ENCODE results near the gene JAML. TPM values are rescaled to one million over a fixed set of nuclear protein-coding genes. Genes with fewer than 3 reads are reported as not detected.

Gene JAML
- total and polyA plus RNA-seq, 2 of the 4 experiments (the other 2 are of a cell fraction), result not detected

GRCh38 chr11:118198370-118198769, 26.4 kb downstream of the JAML start:
- in situ Hi-C loops (cut with MboI; ENCODE audit: low sequenced_read_pairs) (loop anchor here (5.0 kb wide), 1 partner anchor 149 kb away; no protein-coding TSS in a partner anchor), dilution Hi-C loops (cut with HindIII; ENCODE audit: low sequenced_read_pairs, unreplicated experiment) (no loop called here), intact Hi-C loops (cut with micrococcal nuclease) (loop anchor here (1.0 to 5.0 kb wide), 3 partner anchors 53 to 369 kb away; partner anchors contain the start of gene IFT46)
- Histone ChIP-seq H2AK9ac (replicated peaks; ENCODE audit: low read depth, low read length, poor library complexity) (no peak overlapping the region), H3K4me3 (ENCODE audit: insufficient read depth, low read depth, low read length) (no peak overlapping the region), H3K9me3 (ENCODE audit: control insufficient read depth, insufficient read depth, low read length) (no peaks in the 10 kb centered on the region), H2AFZ (replicated peaks; ENCODE audit: low read length, poor library complexity) (peak overlapping the region; percentile 48), H3K27me3 (ENCODE audit: control insufficient read depth, insufficient read depth, low read length) (peaks cover 4% of the 10 kb centered on the region), H3K4me2 (ENCODE audit: low read depth, low read length) (peak overlapping the region; percentile 76; the same call in 1 of the 2 replicates), H4K5ac (ENCODE audit: low read depth, low read length) (no peak overlapping the region), H3K4me1 (ENCODE audit: control insufficient read depth, insufficient read depth, low read length) (no peaks in the 10 kb centered on the region), H4K20me1 (ENCODE audit: insufficient read depth, low read length) (no peaks in the 10 kb centered on the region), H2BK120ac (ENCODE audit: low read depth, low read length) (no peak overlapping the region), H3K4ac (ENCODE audit: low read depth, low read length) (no peak overlapping the region), H2BK20ac (ENCODE audit: low read depth, low read length) (no peak overlapping the region), H3K9ac (ENCODE audit: low read depth, low read length) (no peak overlapping the region), H3K79me1 (ENCODE audit: low read depth in 1 of 2, low read length in 2 of 2) (no peaks in the 10 kb centered on the region), H2BK15ac (ENCODE audit: low read depth, low read length) (no peak overlapping the region), H2BK5ac (ENCODE audit: low read depth, low read length, poor library complexity, severe bottlenecking) (no peak overlapping the region), H3K14ac (replicated peaks; ENCODE audit: low read depth, low read length) (no peak overlapping the region), H2AK5ac (ENCODE audit: low read depth, low read length) (no peak overlapping the region), H4K8ac (ENCODE audit: low read depth in 2 of 2, low read length in 2 of 2) (no peak overlapping the region), H3K56ac (ENCODE audit: extremely low read depth, insufficient read depth, low read length) (no peak overlapping the region), H3K18ac (ENCODE audit: low read depth, low read length) (no peak overlapping the region), H3K36me3 (ENCODE audit: control insufficient read depth, insufficient read depth, low read length) (no peaks in the 10 kb centered on the region), H3K23ac (ENCODE audit: low read depth, low read length) (no peak overlapping the region), H3K27ac (ENCODE audit: insufficient read depth, low read length) (no peak overlapping the region), H3K9me1 (ENCODE audit: insufficient read depth, low read length) (no peaks in the 10 kb centered on the region), H4K91ac (ENCODE audit: insufficient read depth, low read depth, low read length) (no peak overlapping the region)
- POLR2A ChIA-PET (ENCODE audit: unreplicated experiment), result no interaction called here
- DNase-seq (peak; percentile 44), ATAC-seq (ENCODE audit: low read depth) (peak; percentile 88)
- CTCF ChIA-PET, result interaction anchor here (0.6 to 1.5 kb wide), 18 partner anchors 16 to 1741 kb away, joined by 3 to 11 read pairs (median 4); partner anchors contain the start of genes CD3D and SCN2B
- BruUV-seq (replicated peaks), result no TSS peak
- no CpG with 5 or more reads among the region's 9 CpGs for WGBS, 2 experiments (ENCODE audit: extremely low coverage in 2 of 2, insufficient read length in 1 of 2)
- no peak for TF ChIP-seq RFX5 (IDR thresholded peaks at IDR 0.05; ENCODE audit: low read depth, low read length)
- TF ChIP-seq MXI1 (IDR thresholded peaks at IDR 0.05; ENCODE audit: borderline replicate concordance, low read depth, low read length), result no peak
- peak; percentile 73 for TF ChIP-seq RAD21 (IDR thresholded peaks at IDR 0.05; ENCODE audit: low read length)
- TF ChIP-seq CTCF (conservative IDR thresholded peaks at IDR 0.05; ENCODE audit: low read depth, low read length), result peak; percentile 77
- no peak for TF ChIP-seq CEBPB (IDR thresholded peaks at IDR 0.05; ENCODE audit: low read depth, low read length)
- peak; percentile 64 for TF ChIP-seq SMC3 (IDR thresholded peaks at IDR 0.05; ENCODE audit: low read depth, low read length)
- no peak for TF ChIP-seq POLR2A (IDR thresholded peaks at IDR 0.05; ENCODE audit: low read depth, low read length)
- no peak for TF ChIP-seq FOS (IDR thresholded peaks at IDR 0.05; ENCODE audit: low read depth, low read length)
